HepG2 (cell line): ENCODE data around the gene RPL41.

Experiments used
- CTCF ChIP-seq: sonication (generic); formaldehyde crosslinking; IDR thresholded peaks from 2 replicates; pipeline ENCODE4 v1.5.0; 2020; ENCODE audit warnings: mild to moderate bottlenecking, missing genetic modification reagents, moderate library complexity
- EZH2 ChIP-seq: conservative IDR thresholded peaks from 2 replicates; pipeline ENCODE4 v1.6.1; 2012; ENCODE audit warnings: mild to moderate bottlenecking, low read depth, low read length, moderate library complexity
- GATAD2A ChIP-seq: IDR thresholded peaks from 2 replicates; pipeline ENCODE4 v1.6.1; 2016
- GLI4 ChIP-seq: sonication (generic); formaldehyde crosslinking; IDR thresholded peaks from 2 replicates; pipeline ENCODE4 v1.5.1; 2020; ENCODE audit warnings: missing genetic modification reagents, mild to moderate bottlenecking, moderate library complexity, borderline replicate concordance
- HCFC1 ChIP-seq: fragments of 150-350 bp; IDR thresholded peaks from 2 replicates; pipeline ENCODE4 v1.6.1; 2014; ENCODE audit warnings: low read depth, low read length
- NR2C2 ChIP-seq: sonication (generic); formaldehyde crosslinking; IDR thresholded peaks from 2 replicates; pipeline ENCODE4 v1.4.0; 2020; ENCODE audit warnings: missing genetic modification reagents, mild to moderate bottlenecking, moderate library complexity, borderline replicate concordance
- RNF2 ChIP-seq: fragments of 450-650 bp; conservative IDR thresholded peaks from 2 replicates; pipeline ENCODE4 v1.6.1; 2016; ENCODE audit warnings: low read depth
- TBP ChIP-seq: sonication (generic); formaldehyde crosslinking; IDR thresholded peaks from 2 replicates; pipeline ENCODE4 v1.5.0; 2020; ENCODE audit warnings: missing genetic modification reagents
- ZFP1 ChIP-seq: IDR thresholded peaks from 2 replicates; pipeline ENCODE4 v1.6.1; 2016
- ZFP37 ChIP-seq: sonication (generic); formaldehyde crosslinking; IDR thresholded peaks from 2 replicates; pipeline ENCODE4 v1.4.0; 2020; ENCODE audit warnings: missing genetic modification reagents, borderline replicate concordance
- ZNF282 ChIP-seq: fragments of 450-650 bp; IDR thresholded peaks from 2 replicates; pipeline ENCODE4 v1.6.1; 2018; ENCODE audit not compliant: partially characterized antibody
- ZSCAN9 ChIP-seq: IDR thresholded peaks from 2 replicates; pipeline ENCODE4 v1.6.1; 2016; ENCODE audit warnings: borderline replicate concordance
- TF ChIP-seq, protein P1 (sequence below): sonication (generic); formaldehyde crosslinking; IDR thresholded peaks from 2 replicates; pipeline ENCODE4 v1.5.1; 2020; ENCODE audit warnings: missing genetic modification reagents, mild to moderate bottlenecking, borderline replicate concordance

DNA sequence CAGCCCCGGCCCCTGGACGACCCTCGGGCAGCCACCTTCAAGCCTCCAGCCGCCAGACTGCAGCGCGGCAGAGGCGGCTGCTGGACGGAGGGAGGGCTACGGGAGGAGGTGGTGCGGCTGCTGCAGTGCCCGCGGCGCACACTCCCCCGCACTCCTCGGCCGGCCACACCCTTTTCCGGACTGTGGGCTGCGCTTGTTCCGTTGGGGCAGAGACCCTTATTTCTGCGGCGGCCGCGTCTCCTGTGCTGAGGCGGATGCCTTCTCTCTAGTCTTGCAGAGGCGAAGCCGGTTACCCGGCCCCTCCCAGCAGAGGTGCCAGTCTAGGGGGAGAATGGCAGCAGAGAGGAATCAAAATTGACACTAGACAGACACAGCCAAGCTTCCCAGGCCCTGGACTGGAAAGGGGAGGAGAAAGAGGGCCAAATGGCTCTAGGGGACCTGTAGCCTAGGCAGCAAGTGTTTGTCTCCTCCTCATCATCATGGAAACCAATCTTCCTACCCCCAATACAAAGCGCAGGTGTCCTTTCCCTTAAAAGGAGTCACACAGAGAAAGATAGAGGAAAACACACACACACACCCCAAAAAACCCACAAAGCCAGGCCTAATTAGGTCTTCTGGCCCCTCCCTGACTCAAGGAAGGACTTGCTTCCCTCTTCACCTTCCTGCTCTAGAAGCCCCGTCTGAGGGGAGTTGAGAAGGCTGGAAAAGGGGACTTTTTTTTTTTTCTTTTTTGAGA is 12.9 kb downstream of the RPL41 start:
- TF ChIP-seq ZFP37 (CRISPR knock-in tag) (no peak), GLI4 (CRISPR knock-in tag) (no peak), ZNF282 (no peak), TBP (CRISPR knock-in tag) (no peak), CTCF (no peak; the same call in 1 of the 2 replicates), ZFP1 (no peak), RNF2 (no peak), ZSCAN9 (CRISPR knock-in tag) (no peak), NR2C2 (no peak), HCFC1 (no peak), EZH2 (no peak), GATAD2A (CRISPR knock-in tag) (0 out of 2 replicates have a peak, but pooled peaks have one; percentile 10)
- TF ChIP-seq, protein P1, sequence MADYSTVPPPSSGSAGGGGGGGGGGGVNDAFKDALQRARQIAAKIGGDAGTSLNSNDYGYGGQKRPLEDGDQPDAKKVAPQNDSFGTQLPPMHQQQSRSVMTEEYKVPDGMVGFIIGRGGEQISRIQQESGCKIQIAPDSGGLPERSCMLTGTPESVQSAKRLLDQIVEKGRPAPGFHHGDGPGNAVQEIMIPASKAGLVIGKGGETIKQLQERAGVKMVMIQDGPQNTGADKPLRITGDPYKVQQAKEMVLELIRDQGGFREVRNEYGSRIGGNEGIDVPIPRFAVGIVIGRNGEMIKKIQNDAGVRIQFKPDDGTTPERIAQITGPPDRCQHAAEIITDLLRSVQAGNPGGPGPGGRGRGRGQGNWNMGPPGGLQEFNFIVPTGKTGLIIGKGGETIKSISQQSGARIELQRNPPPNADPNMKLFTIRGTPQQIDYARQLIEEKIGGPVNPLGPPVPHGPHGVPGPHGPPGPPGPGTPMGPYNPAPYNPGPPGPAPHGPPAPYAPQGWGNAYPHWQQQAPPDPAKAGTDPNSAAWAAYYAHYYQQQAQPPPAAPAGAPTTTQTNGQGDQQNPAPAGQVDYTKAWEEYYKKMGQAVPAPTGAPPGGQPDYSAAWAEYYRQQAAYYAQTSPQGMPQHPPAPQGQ (CRISPR knock-in tag), result no peak
